Inflammatory macrophage treated with lipopolysaccharide for 1 hour (primary cell): ENCODE data around the gene ALAS1.

Source experiments
- DNase-seq, 2 donors: peaks; one replicate each; pipeline ENCODE4 v3.0.0-alpha.2; 2020 to 2022

ALAS1 gene

DNA sequence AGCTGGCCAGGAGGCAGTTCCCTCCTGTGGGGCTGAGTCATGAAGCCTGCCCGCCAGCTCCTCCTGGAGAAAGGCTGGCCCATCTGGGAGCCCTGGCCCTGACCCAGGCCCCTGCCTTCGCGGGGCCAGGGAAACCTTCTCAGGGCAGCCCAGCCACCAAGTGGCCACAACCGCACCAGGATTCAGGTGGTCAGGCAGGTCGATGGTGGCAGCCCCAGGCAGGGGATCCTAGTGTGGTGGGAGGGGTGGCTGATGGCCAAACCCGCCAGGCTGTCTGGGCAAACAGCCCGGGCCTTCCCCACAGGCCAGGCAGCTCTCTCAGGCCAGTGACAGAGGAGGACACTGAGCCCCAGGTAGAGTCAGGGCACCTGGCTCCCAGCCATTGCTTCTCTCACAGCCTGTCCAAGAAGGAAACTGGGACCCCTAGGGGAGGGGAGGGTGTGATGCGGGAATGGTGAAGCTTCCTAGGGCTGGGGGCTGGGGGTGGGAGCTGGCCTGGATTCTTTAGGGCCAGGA lies 39.8 kb downstream of the ALAS1 start:
- DNase-seq, result peak; percentile 70 to 78

- peak; percentile 62 to 90 for DNase-seq
These were observed 40.3 kb downstream of the ALAS1 start for GRCh38 chr3:52238193-52238760.

- DNase-seq, result peak; percentile 62 to 72
These were observed 41.1 kb downstream of the ALAS1 start, which contains the start of gene TWF2 for GRCh38 chr3:52238761-52239701. TWF2 (minus strand) TSS chr3:52239158; CDS start chr3:52239016, 142 bp downstream.

DNA sequence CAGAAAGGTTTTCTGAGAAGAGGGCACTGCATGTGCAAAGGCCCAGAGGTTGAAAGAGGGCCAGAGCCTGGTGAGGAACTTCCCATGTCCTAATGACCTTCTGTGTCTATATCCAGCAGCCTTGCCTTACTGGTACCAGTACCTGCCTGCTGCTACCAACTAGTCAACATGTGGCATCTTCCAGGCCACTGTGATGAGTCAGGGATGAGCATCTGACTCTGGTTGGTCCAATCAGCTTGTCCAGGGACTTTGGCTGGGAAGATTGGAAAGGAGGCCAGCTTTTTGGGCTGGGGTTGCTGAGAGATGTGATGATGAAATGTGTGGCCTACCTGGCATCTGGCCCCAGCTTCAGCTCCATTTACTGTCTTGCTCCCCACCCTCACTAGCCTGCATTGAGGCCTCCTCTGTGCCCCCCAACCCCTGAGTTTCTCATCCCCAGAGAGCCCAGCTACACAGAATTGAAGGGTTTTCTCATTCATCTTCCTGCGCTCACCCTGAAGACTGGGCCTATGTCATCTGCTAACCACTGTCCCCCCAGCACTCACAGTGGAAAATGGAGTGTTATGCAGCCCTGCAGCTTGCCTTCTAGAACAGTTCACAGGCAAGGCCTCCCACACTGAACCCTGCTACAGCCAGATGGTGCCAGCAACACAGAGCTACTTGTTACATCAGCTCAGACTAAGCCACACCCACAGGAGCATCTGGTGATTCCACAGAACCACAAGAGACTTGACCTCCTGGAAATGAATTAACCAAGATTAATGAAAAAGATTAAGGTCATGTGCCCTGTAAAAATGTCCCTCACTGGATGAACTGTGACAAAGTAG lies 42.3 kb downstream of the ALAS1 start:
- DNase-seq, result peak; percentile 78 to 90

DNA sequence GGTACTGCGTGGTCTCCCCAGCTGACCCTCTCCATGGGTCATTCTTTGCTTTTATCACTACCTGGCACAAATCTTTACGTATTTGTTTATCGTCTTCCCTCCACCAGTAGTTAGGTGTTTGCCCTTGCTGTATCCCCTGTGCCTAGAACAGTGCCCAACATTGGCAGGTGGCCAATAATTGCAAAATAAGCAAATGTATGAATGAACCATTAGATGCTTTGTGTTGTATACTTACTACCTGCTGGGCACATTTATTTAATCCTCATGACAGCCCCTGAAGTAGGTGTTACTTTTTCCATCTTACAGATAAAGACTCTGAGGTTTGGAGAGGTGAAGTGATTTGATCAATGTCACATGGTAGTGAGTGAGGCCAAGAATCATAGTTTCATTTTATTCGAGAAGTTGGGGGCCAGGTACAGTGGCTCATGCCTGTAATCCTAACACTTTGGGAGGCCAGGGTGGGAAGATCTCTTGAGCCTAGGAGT lies 43.0 kb downstream of the ALAS1 start:
- DNase-seq, result no peak

- no peak for DNase-seq
These were observed 44.1 kb downstream of the ALAS1 start for GRCh38 chr3:52242039-52242438.

DNA sequence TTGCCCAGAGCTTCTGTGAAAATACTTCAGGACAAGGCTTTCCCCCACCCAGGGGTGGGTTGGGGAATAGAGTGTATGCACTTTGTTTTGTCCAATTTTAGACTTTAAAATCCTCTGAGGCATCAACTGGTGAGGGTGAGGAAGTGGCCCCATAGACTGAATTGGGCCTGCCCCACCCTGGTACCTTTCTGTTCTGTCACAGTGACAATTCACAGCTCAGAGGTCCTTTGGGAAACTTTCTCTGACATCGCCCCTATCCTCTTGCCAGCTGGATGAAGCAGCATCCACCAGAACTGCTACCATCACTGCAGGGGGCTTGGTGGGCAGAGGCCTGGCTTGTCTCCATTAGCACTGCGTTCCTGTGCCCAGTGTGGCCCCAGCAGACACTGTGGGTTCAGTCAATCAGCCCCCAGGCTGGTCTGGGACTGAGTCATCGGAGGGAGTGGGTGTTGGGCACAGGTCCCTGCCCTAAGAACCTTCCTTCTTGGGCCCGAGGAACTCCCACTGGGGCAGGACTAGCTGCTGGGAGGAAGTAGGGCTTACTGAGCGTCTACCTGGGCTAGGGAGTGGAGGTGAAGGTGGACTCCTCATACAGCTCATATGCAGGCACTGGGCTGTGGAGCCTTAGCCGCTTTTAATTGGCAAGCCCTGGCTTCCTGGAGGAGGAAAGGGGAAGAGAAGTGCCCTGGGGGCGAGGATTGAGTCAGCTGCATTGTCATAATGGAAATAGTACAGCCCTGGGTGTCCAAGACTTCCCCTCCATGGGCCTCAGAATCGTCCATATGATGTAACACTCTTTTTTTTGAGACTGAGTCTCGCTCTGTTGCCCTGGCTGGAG lies 46.0 kb downstream of the ALAS1 start:
- peak; percentile 93 to 96 for DNase-seq

DNA sequence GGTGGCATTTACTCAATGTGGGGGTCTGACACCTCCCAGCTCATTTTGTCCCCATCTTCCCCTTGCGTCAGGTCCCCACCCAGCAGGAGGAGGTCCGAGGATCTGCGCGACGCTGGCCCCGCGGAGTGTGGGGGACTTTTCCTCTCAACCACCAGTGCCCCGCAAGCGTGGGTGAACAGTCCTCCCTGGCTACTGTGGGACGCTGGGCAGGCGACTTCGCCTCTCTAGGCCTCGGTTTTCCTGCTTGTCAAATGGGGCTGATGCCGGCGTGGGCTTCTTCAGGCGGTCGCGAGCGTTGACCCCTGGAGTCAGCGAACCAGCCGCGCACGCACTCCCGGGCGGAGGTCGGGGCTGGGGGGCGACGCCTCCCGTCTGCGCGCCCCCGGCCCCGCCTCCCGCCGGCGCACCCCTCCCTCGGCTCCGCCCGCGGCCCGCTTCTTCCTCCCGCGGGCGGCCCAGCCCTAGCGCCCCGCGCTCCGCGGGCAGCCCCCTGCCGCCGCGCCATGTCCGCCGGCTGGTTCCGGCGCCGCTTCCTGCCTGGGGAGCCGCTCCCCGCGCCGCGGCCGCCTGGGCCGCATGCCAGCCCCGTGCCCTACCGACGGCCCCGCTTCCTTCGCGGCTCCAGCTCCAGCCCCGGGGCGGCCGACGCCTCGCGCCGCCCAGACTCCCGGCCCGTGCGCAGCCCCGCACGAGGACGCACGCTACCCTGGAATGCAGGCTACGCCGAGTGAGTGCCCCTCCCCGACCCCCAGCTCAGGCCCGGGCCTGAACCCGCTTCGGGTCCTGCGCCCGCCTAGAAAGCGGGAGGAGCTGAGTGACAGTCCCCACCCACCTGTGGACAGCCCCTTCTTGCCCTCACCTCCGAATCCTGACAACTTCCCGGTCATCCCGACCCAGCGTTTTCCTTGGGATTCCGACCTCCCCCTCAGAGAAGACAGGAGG lies 47.6 kb downstream of the ALAS1 start, which contains the start of gene PPM1M:
Gene PPM1M (plus strand): TSS at position 438 of the 942 bp plus-strand sequence. CDS start 66 bp downstream, at position 504.
- peak; percentile 58 to 76 for DNase-seq

DNA sequence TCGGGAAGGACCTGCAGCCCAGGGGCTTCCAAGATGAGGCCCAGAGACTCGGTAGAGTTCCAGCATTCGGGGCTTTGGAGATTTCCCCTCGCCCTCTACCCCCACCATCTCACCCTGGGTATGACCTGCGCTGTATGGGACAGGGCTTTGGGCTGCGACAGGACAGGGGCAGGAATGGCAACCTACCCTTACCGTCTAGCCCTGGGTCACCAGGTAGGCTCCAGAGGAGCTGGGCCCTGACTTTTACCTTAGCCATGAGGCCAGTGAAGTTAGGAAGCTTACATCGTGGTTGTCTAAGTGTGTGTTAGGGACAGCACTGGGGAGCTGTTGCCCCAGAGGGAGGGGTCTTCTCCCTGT lies 48.3 kb downstream of the ALAS1 start:
- no peak for DNase-seq

DNA sequence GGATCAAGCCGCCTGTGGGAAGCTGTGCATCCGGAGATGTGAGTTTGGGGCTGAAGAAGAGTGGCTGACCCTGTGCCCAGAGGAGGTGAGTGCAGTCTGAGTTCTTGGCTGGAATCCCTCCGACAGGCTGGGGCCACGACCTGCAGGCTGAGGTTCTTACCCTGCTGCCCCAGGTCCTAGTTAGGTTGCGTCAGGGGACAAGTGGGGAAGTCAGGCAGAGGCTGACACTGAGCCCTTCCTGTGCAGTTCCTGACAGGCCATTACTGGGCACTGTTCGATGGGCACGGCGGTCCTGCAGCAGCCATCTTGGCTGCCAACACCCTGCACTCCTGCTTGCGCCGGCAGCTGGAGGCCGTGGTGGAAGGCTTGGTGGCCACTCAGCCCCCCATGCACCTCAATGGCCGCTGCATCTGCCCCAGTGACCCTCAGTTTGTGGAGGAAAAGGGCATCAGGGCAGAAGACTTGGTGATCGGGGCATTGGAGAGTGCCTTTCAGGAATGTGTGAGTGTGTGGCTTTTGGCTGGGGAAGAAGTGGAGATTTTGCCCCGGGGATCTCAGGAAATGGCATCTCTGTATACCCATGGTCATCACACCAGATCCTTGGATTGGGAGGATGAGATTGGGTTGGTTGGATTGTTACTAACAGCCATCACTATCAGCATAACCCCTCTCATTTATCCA lies 48.9 kb downstream of the ALAS1 start:
- DNase-seq, result peak; percentile 53 to 59

GRCh38 chr3:52247409-52248164 lies 49.6 kb downstream of the ALAS1 start:
- no peak for DNase-seq

DNA sequence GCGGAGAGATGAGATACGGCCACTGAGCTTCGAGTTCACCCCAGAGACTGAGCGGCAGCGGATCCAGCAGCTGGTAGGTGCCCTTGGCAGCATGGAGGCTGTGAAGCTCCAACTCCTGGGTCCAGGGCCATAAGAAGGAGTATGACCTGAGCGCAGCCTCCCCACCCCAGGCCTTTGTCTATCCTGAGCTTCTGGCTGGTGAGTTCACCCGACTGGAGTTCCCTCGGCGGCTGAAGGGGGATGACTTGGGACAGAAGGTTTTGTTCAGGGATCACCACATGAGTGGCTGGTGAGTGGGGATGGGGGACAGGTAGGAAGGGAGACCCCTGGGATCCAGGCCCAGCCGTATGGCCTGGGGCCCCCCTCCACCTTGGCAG lies 50.2 kb downstream of the ALAS1 start:
- no peak for DNase-seq

GRCh38 chr3:52248816-52249547 lies 51.0 kb downstream of the ALAS1 start:
- DNase-seq, result no peak

DNA sequence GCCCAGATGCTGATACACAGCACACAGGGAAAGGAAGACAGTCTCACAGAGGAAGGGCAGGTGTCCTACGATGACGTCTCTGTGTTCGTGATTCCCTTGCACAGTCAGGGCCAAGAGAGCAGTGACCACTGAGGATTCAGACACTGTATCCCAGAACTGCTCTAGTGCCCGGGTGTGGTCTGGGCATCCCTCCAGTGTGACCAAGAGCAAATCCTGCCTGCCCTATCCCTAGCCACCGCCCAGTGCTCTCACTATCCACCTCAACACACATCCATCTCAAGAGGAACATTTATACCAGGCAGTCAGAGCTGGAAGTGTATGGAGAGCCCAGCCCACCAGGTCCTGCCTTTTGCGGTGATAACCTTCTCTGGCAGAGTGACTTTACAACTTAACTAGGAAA lies 51.7 kb downstream of the ALAS1 start:
- no peak for DNase-seq

DNA sequence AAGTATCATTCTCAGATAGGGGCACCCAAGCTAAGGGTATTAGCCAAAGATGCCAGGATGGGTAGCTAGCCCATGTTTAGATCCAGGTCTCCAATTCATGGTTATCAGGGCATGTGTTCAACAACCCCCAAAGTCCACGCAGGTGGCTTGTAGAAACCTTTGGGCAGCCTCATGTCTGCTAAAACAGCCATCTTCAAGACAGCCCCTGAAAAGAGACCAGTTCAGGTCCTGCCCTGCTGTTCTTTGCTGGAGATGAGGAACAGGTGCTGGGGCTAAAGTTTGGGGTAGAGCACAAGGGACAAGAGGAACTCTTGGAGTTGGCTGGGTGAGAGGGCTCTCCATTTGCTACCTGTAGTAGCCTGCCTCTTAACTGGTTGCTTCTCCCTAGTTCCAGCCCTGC lies 52.2 kb downstream of the ALAS1 start:
- no peak for DNase-seq

- peak; percentile 92 to 98 for DNase-seq
These were observed 55.6 kb downstream of the ALAS1 start for GRCh38 chr3:52253314-52254304.

GRCh38 chr3:52254608-52255007 lies 56.6 kb downstream of the ALAS1 start:
- no peak for DNase-seq
